Measurements from ENCODE around the gene KCNC1.

DNA sequence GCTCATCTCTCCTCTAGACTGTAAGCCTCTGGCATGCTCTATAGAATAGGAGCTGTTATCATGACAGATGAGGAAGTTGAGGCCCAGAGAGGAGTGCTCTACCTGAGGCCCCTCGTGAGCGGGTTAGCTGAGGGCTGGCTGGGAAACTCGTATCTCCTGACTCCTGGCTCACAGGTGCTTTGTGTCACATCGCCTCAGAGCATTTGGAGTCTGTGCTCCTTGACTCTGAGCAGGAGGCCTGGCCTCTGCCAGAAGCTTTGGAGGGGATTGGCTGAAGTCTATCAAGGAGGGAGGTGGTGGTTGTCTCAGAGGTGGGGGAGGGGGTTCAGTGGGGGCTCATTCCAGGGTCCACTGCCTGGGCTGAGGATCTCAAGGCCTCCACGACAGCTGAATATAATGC lies 7.4 kb downstream of the KCNC1 start:
- TF ChIP-seq CTCF (IDR thresholded peaks at IDR 0.05; ENCODE audit: low read length) (no peak), EZH2 (IDR thresholded peaks at IDR 0.05; ENCODE audit: borderline replicate concordance, low read length) (no peak)

Data from OCI-LY1 (cell line).